ENCODE data around the gene TMEM190. TPM values are rescaled to one million over a fixed set of nuclear protein-coding genes. Genes with fewer than 3 reads are reported as not detected.
"Not testable (repeated sequence)": the region's sequence is repeated elsewhere in the genome, so short reads cannot be mapped to it uniquely, and the experiment has no call there.

The TMEM190 gene
- total RNA-seq, 1 experiment from 2014 or later: not detected

DNA sequence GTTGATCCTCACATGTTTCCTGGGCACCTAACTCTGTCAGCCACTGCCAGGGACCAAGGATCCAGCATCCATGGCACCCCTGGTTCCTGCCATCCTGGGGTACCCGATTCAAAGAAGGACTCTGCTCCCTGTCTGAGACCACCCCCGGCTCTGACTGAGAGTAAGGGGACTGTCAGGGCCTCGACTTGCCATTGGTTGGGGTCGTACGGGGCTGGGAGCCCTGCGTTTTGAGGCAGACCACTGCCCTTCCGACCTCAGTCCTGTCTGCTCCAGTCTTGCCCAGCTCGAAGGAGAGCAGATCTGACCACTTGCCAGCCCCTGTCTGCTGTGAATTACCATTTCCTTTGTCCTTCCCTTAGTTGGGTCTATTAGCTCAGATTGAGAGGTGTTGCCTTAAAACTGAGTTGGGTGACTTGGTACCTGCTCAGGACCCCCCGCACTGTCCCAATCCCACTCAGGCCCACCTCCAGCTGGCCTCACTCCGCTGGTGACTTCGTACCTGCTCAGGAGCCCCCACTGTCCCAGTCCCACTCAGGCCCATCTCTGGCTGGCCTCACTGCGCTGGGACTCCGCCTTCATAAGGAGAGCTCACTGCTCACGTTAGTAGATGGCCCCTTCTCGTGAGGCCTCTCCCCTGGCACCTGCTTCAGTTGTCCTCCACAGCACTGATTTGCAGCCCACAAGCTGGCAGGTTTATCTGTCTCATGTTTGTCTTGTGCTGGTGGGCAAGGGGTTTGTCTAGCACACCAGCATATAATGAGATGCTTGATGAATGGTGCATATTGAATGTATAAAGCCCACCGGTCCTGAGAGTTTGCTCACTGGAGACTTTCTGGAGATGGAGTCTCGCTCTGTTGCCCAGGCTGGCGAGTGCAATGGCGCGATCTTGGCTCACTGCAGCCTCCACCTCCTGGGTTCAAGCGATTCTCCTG is 13.0 kb downstream of the TMEM190 start:
- DNase-seq (ENCODE audit: low read depth): no peak

DNA sequence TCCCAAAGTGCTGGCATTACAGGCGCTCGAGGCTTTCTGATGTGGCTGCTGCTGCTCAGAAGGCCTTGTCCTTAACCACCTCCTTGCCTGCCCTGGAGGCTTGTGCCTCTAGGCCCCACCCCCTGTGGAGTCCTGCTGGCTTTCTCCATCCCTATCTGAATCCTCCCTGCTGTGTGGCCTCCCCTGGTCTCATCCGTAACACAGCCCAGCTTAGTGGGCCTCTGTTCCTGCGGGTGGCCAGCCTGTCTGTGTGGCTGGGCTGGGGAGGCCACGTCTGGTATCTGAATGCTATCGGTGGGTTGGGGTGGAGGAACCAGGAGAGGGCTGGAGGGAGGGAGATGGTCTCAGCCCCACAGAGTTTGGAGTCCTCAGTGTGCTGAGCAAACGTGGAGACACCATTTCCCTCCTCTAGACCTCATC is 13.8 kb downstream of the TMEM190 start:
- DNase-seq (ENCODE audit: low read depth): no peak

DNA sequence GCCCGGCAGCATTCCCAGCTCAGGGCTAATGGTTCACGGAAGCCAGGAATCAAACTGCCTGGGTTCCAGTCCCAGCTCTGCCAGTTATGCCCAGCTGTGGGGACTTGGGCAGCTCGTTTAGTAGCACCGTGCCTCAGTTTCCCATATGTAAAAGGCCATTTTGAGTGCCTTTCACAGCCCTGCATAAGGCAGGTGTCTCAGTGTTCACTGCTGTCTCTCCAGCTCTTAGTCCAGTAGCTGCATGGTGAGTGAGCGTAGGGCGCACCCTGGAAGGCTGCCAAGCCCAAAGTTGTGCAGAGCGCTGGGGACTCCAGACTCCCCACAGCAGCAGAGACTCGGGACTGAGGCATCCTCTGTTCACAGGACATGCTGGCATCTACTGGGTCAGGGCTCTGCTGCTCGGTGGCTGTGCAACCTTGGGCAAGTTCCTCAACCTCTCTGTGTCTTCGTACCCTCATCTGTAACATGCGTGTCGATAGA is 14.6 kb downstream of the TMEM190 start:
- no peak for DNase-seq (ENCODE audit: low read depth)

DNA sequence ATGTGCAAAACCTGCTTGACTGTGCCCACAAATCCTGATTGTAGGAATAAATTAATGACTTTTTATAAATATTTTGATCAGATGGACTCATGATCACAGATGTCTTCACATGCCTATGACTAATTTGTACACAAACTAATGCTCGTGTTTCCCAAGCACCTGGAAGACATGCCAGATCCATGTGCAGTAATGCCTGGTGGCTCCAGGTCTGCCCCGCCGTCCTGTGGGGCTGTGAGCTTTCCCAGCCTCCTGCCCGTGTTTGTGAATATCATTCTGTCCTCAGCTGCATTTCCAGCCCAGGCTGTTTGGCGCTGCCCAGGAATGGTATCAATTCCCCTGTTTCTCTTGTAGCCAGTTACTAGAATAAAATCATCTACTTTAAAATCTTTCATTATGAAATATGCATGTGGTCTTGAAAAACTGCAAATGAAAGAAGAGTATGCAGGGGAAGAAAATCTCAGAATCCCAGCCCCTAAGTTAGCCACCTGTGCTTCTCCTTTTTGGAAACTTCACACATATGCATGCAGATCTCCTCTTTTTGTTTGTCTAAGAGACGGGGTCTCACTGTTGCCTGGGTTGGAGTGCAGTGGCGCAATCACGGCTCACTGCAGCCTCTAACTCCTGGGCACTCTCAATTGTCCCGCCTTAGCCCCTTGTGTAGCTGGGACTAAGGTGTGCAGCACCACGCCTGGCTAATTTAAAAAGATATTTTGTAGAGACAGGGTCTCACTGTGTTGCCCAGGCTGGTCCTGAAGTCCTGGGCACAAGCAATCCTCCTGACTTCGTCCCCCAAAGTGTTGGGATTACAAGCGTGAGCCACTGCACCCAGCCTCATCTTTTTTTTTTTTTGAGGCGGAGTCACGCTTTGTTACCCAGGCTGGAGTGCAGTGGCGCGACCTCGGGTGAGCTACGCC is 15.3 kb downstream of the TMEM190 start:
- no peak for DNase-seq (ENCODE audit: low read depth)

DNA sequence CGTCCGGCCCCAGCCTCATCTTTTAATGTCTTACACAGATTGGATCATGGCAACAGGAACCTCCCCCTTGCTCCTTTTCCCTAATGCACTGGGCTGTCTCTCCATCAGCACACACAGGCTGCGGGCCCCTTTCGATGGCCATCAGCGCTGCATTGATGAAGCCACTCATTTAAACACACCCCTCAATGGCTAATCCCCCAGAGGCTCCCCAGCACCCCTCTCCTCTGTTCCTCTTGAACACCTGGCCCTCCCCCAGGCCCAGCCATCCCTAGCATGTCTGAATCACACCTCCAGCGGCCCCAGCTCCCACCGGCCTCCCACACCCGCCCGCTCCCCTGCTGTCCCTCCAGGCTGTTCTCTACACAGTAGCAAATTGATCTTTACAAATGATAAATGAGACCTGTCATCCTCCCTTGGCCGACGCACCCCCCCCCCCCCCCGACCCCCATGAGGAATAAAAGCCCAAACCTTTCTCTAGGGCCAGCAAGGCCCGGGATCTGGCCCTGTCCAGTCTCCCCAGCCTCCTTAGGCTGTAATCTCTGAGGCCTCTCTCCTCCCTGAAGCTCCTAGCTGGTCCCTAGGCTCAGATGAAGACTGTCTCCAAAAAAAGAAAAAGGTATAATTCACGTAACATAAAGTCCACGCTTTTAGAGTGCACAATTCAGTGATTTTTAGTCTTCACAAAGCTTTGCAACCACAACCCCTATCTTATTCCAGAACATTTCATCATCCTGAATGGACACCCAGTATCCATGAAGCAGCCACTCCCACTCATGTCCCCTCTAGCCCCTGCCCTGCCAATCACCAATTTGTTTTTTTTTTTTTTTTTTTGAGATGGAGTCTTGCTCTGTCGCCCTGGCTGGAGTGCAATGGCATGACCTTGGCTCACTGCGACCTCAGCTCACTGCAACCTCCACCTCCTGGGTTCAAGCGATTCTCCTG is 16.5 kb downstream of the TMEM190 start:
- DNase-seq (ENCODE audit: low read depth): no peak

DNA sequence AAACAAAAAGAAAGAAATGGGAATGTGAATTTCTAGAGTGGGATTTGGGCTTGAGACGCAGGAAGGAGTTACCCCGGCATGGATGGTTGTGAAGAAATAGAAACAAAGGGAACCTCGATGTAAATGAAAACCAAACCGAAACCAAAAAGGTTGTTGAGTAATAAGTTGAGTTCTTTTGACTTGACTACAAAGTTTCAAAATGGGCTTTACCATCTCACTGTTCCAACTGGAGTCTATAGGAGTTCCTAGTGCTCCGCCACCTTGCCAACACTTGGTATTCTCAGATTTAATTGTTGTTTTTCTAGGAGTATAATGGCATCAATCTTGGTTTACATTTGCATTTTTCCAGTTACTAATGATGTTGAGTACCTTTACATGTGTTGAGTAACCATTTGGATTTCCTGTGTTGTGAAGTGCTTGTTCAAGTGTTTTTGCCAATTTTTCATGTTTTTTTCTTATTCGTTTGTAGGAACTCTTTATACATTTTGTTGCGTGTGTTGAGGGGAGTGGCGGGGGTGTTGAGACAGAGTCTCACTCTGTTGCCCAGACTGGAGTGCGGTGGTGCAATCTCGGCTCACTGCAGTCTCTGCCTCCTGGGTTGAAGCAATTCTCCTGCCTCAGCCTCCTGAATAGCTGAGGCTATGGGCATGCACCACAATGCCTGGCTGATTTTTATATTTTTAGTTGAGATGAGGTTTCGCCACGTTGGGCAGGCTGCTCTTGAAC is 21.7 kb downstream of the TMEM190 start:
- no peak for DNase-seq (ENCODE audit: low read depth)

DNA sequence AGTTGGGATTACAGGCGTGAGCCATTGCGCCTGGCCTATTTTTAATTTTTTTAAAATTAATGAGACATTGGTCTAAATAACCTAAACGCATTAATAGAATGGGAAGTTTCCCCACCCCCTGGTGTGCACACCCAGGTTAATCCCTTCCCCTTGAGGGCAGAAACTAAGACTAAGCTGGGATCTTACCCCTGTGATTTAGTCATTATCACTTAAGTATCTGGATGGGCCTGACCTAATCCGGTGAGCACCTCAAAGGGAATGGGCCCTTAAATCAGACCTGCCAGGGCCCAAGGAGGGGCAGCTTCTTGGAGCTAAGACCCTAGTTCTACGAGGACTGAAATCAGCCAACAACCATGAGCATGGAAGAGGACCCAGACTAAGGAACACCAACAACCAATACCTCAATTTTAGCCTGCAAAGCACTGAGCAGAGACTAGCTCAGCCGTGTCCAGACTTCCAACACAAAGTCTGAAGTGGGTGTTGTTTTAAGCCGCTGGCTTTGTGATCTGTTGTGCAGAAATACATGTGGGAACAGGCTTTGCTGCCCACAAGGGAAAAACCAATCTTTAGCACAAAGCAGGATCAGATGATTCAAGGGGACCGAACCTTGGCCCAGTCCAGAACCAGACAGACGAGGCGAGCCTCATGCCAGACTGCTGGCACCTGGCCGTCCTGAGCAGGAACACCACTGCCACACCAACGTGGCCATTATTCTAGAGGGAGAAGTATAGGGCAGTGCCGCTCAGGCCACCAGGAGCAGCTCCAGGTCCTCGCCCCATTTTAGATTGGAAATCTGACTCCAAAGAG is 23.9 kb downstream of the TMEM190 start:
- DNase-seq (ENCODE audit: low read depth): no peak

DNA sequence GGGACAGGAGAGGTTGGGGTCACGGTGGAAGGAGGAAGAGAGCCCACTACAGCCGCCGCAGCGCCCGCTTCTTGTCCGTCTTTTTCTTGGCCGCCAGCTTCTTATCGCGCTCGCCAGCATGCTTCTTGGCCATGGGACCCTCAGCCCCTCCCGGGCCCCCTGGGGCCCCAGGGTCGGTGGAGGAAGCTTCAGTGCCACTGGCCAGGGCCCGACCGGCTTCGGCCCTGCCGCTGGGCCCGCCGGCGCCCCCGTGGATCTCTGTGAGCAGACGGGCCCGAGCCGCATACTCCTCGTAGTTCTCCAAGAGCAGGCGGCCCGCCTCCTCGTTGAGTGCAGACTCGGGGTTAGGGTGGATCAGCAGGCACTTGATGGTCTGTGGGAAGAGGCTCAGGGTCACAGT is 24.8 kb downstream of the TMEM190 start:
- not testable (repeated sequence) for DNase-seq (ENCODE audit: low read depth)

DNA sequence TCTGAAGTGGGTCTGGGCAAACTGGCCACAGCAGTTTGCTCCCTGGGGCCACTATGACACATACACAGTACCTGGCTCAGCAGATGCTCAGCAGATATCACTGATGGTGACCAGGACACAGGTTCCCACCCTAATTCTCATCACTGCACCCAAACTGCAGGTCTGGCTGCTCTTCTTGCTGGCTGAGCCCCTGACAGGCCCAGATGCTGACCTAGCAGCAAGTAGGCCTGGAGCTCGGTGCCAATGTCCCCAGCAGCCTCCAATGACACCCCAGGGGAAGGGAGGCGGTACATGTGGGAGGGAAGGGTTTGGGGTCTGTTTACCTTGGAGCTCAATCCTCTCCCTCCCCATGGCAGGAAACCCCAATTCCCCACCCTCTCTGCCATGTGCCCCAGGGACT is 25.9 kb downstream of the TMEM190 start:
- no peak for DNase-seq (ENCODE audit: low read depth)

DNA sequence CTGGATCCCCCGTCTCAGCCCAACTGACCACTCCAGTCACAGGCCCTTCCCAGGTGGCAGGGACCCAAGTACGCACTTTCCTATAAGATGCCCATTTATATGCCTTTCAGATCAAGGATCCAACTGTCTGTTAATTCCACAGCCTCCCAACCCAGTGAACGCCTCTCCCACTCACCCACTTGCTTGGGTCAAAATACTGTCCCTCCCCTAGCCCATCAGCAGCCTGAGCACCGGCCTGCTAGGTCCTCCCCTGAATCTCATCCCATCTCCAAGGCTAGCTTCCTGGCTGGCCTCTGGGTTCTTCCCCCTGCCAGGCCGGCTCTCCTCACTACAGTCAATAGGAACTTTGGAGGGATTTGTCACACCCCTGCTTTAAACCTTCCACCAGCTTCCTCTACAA is 29.0 kb downstream of the TMEM190 start:
- no peak for DNase-seq (ENCODE audit: low read depth)

DNA sequence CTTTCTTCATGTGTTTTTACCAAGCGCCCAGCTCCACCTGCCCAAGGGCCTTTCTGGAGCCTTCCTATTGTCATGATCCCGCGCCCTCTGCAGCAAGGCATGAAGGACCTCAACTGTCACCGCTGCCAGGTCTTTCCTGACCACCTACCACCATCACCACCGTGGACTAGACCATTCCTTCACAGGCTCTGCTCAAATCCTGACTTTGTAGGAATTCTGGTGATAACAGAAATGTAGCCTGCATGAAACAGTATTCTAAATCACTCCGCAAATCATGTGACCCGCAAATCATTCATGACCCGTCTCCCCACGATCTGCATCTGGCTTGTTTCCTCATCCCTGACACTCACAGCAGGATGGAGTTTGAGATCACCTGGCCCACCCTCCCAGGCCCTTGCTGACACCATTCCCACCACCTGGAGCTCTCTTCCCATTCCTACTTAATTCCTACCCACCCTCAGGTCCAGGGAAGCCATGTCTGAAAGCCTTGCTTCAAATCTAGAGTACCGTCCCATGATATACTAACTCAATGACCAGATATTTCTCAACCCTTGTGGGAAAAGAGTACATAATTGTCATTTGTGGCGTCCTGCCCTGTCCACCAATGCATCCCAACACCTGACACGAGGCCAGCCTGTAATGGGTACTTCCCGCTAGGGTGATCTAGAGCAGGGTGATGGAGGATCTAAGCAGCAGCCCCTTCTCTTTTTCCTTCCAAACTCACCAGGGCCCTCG is 29.6 kb downstream of the TMEM190 start:
- DNase-seq (ENCODE audit: low read depth): no peak

DNA sequence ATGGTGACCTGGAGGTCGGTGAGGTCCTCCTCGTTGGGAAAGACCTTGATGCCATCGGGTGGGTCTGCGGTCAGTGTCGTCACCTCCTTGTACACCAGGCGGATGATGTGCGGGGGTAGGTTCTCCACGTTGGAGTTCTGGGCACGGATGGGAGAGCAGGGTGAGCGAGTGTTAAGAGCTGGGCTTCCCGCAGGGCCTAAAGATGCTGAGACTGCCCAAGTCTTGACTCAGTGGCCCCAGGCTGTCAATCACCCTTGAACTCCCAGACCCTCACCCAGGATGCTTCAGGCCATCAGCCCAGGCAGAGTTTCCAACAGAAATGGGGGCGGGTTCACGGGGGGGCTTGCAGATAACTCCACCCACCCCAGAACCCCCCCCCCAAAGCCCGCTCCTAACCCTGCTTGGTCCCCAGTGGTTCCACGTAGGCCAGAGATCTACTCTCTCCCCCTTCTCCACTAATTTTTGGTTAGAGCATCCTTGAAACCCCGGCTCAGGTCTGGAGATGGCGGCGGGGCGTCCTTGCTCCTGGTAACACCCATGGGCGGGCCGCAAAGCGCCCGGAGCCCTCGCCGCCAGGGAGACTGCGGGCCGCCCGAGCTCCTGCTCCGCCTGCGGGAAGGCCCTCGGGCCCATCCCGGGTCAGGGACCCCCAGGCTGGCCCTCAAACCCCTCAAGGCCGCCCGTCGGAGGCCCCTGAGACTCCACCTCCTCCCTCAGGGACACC is 30.4 kb downstream of the TMEM190 start:
- DNase-seq (ENCODE audit: low read depth): no peak

DNA sequence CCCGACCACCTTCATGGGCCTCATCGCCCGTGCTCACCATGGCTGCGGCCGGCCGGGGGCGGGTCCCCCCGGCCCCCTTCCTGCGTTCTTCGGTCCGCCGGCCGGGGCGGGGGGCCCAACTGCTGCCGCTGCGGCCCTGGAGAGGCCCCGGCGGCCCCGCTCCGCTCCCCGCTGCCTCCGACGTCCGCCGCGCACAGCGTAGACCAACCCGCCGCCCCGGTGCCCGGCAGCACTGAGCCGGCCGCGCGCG is 30.8 kb downstream of the TMEM190 start, which contains the start of gene UBE2S:
Gene UBE2S, minus strand, starts transcription at position 239 of the 250 bp plus-strand sequence. Its CDS starts 199 bp downstream, at position 40.
- DNase-seq (ENCODE audit: low read depth): not testable (repeated sequence)

DNA sequence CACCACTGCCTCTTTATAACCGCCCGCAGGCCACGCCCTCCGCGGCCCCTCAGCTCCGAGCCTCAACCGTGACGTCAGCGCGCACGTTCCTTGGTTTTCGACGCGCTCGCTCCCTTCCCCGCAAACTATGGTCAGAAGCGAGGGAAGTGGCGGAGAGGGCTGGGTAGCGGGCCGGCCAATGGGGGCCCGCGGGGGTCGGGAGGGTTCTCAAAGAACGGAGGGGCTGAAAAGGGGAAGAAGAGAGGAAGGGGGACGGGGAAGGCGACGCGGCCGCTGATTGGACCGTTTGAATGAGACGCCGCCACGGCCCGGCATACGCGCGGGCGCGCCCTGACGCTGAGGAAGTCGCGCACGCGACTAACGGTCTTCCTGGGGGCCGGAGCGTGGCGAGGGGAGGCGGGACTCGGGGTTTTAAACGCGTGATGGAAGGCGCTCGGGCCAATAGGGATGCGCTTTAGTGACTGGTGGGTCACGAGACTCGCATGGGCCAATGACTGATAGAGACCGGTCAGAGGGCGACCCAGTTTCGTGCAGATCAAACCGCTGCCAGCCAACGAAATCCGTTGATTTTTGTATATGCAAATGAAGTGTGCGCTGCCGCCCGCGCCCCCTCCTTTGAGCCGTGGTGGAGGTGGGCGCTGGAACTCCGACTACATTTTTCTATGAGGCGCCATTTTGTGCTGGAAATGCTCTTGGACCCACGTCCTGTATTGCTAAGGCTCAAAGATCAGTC is 31.3 kb downstream of the TMEM190 start:
- DNase-seq (ENCODE audit: low read depth): peak; percentile 99

DNA sequence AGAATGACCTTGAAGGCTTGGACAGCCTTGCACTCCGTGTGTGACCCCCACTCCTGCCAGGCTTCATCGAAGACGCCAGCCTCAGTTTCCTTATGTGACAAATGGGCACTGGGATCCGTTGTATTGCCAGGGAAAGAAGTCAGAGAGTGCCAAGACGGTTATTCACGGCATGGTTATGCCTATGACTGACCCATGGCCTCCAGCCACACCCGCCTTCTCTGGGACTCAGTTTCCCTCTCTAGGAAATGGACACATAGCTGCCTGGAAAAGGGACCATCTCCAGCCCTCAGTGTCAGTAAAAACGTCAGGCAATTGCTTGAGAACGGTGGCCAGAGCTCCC is 31.9 kb downstream of the TMEM190 start:
- no peak for DNase-seq (ENCODE audit: low read depth)

DNA sequence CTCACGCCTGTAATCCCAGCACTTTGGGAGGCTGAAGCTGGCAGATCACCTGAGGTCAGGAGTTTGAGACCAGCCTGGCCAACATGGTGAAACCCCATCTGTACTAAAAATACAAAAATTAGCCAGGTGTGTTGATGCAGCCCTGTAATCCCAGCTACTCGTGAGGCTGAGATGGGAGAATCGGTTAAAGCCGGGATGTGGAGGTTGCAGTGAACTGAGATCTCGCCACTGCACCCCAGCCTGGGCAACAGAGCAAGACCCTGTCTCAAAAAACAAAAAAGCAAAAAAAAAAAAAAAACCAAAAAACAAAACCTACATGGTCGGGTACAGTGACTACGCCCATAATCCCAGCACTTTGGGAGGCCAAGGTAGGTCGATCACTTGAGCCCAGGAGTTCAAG is 32.6 kb downstream of the TMEM190 start:
- DNase-seq (ENCODE audit: low read depth): not testable (repeated sequence)

DNA sequence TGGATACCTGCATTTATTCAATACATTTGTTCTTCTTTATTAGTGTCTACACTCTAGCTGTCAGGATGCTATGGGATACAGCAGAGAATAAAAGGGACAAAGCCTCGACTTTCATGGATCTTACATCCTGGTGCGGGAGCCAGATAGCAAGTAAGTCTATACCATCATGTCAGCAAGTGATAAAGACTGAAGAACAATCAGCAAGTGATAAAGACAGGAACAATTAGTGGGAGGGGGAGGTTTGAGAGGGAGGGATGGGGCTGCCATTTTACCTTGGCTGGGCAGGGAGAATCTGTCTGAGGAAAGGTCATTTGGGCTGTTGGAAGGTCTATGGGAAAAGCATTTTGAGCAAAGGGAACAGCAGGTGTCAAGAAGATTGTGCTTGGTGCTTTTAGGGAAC is 33.5 kb downstream of the TMEM190 start:
- DNase-seq (ENCODE audit: low read depth): no peak

DNA sequence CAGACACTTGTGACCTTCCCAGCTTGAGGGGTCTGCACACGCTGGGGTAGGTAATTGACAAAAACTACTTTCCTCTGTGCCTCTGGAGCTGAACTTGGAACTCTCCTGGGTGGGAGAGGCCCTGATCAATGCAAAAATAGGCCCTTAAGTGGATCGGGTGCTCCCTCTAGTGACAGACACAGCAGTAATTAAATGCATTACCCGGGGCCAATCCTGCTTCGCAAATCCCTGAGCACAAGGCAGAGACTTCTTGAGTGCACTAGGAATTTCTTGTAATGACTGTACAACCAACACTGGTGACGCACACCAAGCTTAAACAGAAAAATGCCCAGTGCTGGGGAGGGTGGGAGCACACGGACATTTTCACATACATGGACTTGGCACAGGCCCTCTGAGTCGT is 41.6 kb downstream of the TMEM190 start:
- peak; percentile 75 for DNase-seq (ENCODE audit: low read depth)
